HepG2 (cell line): ENCODE data around the gene TMTC2. TPM values are rescaled to one million over a fixed set of nuclear protein-coding genes. Genes with fewer than 3 reads are reported as not detected.

Source experiments
- ATAC-seq: fragments of 200-7000 bp; cut with Tn5 transposase; 3 replicates; pipeline ENCODE4 v1.9.1; 2020; ENCODE audit warnings: mild to moderate bottlenecking, moderate library complexity
- BruUV-seq: library from RNA; stranded (reverse); fragments of 400-500 nt; replicated peaks from 2 replicates; lab custom pipeline; 2021; lab: Mats Ljungman, UMichigan
- CTCF ChIA-PET: fragments of 300-600 bp; formaldehyde crosslinking; extraction: SDS; loops from one replicate; lab custom pipeline; 2021; ENCODE audit warnings: low total read pairs, inconsistent platforms, low intra/inter-chr PET ratio; lab: Yijun Ruan, JAX
- POLR2A ChIA-PET: fragments of 350-600 bp; sonication (Branson Sonifier 250); formaldehyde crosslinking; loops from one replicate; lab custom pipeline; 2020; ENCODE audit warnings: antibody characterized with exemption, inconsistent platforms; lab: Yijun Ruan, JAX
- DNase-seq: peaks from one replicate; pipeline ENCODE4 v3.0.0-alpha.2; 2015; ENCODE audit warnings: low spot score
- FAIRE-seq: peaks from 3 replicates; lab custom pipeline; 2011; peaks lifted over from hg19 to GRCh38; lab: Jason Lieb, UNC
- H2AFZ ChIP-seq: one replicate; pipeline ENCODE4 v1.6.1; 2011; ENCODE audit warnings: low read length, inconsistent platforms
- H3K27ac ChIP-seq: fragments of 300-600 bp; 3 replicates; pipeline ENCODE4 v1.8.0; 2011; ENCODE audit warnings: mixed run types, mild to moderate bottlenecking, mixed read lengths, low read length, inconsistent platforms; ENCODE audit not compliant: insufficient read depth; ENCODE audit errors: extremely low read length
- H3K27me3 ChIP-seq, 2 experiments: fragments of 200-600 bp in 1 of 2; 2 replicates in 1 of 2; 3 replicates in 1 of 2; pipeline versions ENCODE4 v1.6.0 to v1.8.0; 2011; ENCODE audit warnings: low read length in 2 of 2, mild to moderate bottlenecking in 2 of 2, moderate library complexity in 2 of 2, inconsistent platforms in 1 of 2; ENCODE audit not compliant: insufficient read depth in 2 of 2, control insufficient read depth in 1 of 2
- H3K36me3 ChIP-seq, 2 experiments: fragments of 200-600 bp in 1 of 2; replicated peaks in 1 of 2; 2 replicates in 1 of 2; 3 replicates in 1 of 2; pipeline versions ENCODE4 v1.5.1 to v1.8.0; 2011; ENCODE audit warnings: low read length in 2 of 2, inconsistent platforms in 1 of 2; ENCODE audit not compliant: insufficient read depth in 2 of 2, control insufficient read depth in 1 of 2
- H3K4me1 ChIP-seq: 2 replicates; pipeline ENCODE4 v1.5.1; 2012; ENCODE audit warnings: low read length, inconsistent platforms; ENCODE audit not compliant: insufficient read depth
- H3K4me2 ChIP-seq: 2 replicates; pipeline ENCODE4 v1.6.0; 2011; ENCODE audit warnings: low read depth, low read length, inconsistent platforms
- H3K4me3 ChIP-seq, 3 experiments: fragments of 200-600 bp in 1 of 3; sonication (generic), shearing (Covaris generic) in 1 of 3; replicated peaks in 1 of 3; 2 replicates each; pipeline ENCODE4 v1.5.1; 2011 to 2016; ENCODE audit warnings: low read length in 3 of 3, inconsistent platforms in 2 of 3, low read depth in 2 of 3, mild to moderate bottlenecking in 2 of 3, control low read depth in 1 of 3, mixed read lengths in 1 of 3; ENCODE audit not compliant: insufficient read depth in 1 of 3
- H3K79me2 ChIP-seq: one replicate; pipeline ENCODE4 v1.6.1; 2011; ENCODE audit warnings: low read length, inconsistent platforms; ENCODE audit not compliant: insufficient read depth
- H3K9ac ChIP-seq: 2 replicates; pipeline ENCODE4 v1.6.0; 2011; ENCODE audit warnings: mild to moderate bottlenecking, low read depth, low read length, inconsistent platforms; ENCODE audit not compliant: insufficient read depth
- H3K9me3 ChIP-seq: 2 replicates; pipeline ENCODE4 v1.5.1; 2012; ENCODE audit warnings: mild to moderate bottlenecking, low read length
- H4K20me1 ChIP-seq: 2 replicates; pipeline ENCODE4 v1.6.0; 2011; ENCODE audit warnings: inconsistent platforms, mild to moderate bottlenecking, low read length, moderate library complexity; ENCODE audit not compliant: insufficient read depth
- CBX5 ChIP-seq: sonication (generic); formaldehyde crosslinking; IDR thresholded peaks from 2 replicates; pipeline ENCODE4 v1.4.0; 2020; ENCODE audit warnings: missing genetic modification reagents, borderline replicate concordance
- IKZF1 ChIP-seq: fragments of 450-650 bp; IDR thresholded peaks from 2 replicates; pipeline ENCODE4 v1.7.1; 2016
- ZIK1 ChIP-seq: sonication (generic); formaldehyde crosslinking; IDR thresholded peaks from 2 replicates; pipeline ENCODE4 v1.5.0; 2020; ENCODE audit warnings: mild to moderate bottlenecking, low read depth, missing genetic modification reagents, borderline replicate concordance
- ZNF326 ChIP-seq: sonication (generic); formaldehyde crosslinking; IDR thresholded peaks from 2 replicates; pipeline ENCODE4 v1.4.0; 2020; ENCODE audit warnings: missing genetic modification reagents, borderline replicate concordance
- ZNF550 ChIP-seq: sonication (generic); formaldehyde crosslinking; IDR thresholded peaks from 2 replicates; pipeline ENCODE4 v1.4.0; 2020; ENCODE audit warnings: mild to moderate bottlenecking, missing genetic modification reagents, borderline replicate concordance
- WGBS: methylation state at CpG from one replicate; pipeline ENCODE4 v1.1.6; 2017; ENCODE audit warnings: low lambda C conversion rate; 5-methylcytosine and 5-hydroxymethylcytosine counted together
- in situ Hi-C: cut with HindIII; loops from 2 replicates; pipeline ENCODE4 v1.10.0; 2017; ENCODE audit warnings: low pct_unique_long_range_greater_than_20kb; ENCODE audit not compliant: extremely low pct_ligation_motif_present
- intact Hi-C: fragments of 100-400 bp; cut with micrococcal nuclease; formaldehyde crosslinking; loops from one replicate; pipeline ENCODE4 v1.10.0; 2022; ENCODE audit not compliant: unreplicated experiment
- polyA plus RNA-seq, 8 experiments: library from polyadenylated mRNA; depleted of rRNA in 3 of 8; stranded (reverse) in 7 of 8; unstranded in 1 of 8; fragments of >200 nt; fragmentation: Illumina TruSeq in 4 of 8; extraction: Trizol in 4 of 8; gene quantifications; 2 replicates each; pipeline versions ENCODE4 v1.2.1 to v1.2.3, GENCODE V29; 2011 to 2016; ENCODE audit warnings: low read depth in 4 of 8, missing spikeins in 1 of 8, mixed read lengths in 1 of 8; ENCODE audit not compliant: insufficient read depth in 1 of 8
- total RNA-seq, 5 experiments: library from RNA; depleted of rRNA; stranded (reverse); fragments of >200 nt; fragmentation: Illumina TruSeq; extraction: Trizol; gene quantifications; 2 replicates each; pipeline ENCODE4 v1.2.3, GENCODE V29; 2016; ENCODE audit warnings: low read depth in 1 of 5
- TF ChIP-seq, protein P1 (sequence below): sonication (generic); formaldehyde crosslinking; IDR thresholded peaks from 2 replicates; pipeline ENCODE4 v1.5.1; 2020; ENCODE audit warnings: missing genetic modification reagents, mild to moderate bottlenecking, borderline replicate concordance
- TF ChIP-seq, protein P2 (sequence below): sonication (generic); formaldehyde crosslinking; IDR thresholded peaks from 2 replicates; pipeline ENCODE4 v1.4.0; 2020; ENCODE audit warnings: mild to moderate bottlenecking, missing genetic modification reagents
- TF ChIP-seq, protein P3 (sequence below): IDR thresholded peaks from 2 replicates; pipeline ENCODE4 v1.6.1; 2012; ENCODE audit warnings: low read length, improper control_type of control experiment
- TF ChIP-seq, protein P4 (sequence below), 2 experiments: IDR thresholded peaks; 2 replicates each; pipeline ENCODE4 v1.6.1; 2011 to 2012; ENCODE audit warnings: low read length in 2 of 2, borderline replicate concordance in 1 of 2, low read depth in 1 of 2, mild to moderate bottlenecking in 1 of 2, moderate library complexity in 1 of 2
- TF ChIP-seq, protein P5 (sequence below): sonication (generic); formaldehyde crosslinking; IDR thresholded peaks from 2 replicates; pipeline ENCODE4 v1.4.0; 2020; ENCODE audit warnings: missing genetic modification reagents

The TMTC2 gene
- total and polyA plus RNA-seq, 2 of the 13 experiments (the other 11 are each of a cell fraction or from before 2014, with no cell fraction given) = 0.55 to 0.63 TPM

DNA sequence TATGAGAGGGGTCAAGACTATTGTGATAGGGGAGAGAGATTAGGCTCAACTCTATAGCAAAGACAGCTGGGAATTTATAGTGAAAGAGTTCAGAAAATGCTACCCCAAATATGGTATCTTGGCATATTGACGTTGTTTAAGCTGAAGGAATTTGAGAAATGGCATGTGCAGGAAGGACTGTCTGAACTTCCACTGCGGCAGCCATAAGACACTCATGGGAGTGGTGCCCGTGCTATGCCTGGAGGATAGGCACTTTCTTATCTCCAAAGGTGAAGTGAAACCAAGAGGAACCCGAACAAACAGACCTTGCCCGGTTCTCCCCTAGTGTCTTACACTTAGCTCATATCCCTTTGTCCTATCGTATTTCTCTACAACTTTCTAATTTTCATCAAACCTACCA is 390.3 kb downstream of the TMTC2 start:
- TF ChIP-seq, protein P1, sequence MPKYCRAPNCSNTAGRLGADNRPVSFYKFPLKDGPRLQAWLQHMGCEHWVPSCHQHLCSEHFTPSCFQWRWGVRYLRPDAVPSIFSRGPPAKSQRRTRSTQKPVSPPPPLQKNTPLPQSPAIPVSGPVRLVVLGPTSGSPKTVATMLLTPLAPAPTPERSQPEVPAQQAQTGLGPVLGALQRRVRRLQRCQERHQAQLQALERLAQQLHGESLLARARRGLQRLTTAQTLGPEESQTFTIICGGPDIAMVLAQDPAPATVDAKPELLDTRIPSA (CRISPR knock-in tag) = no peak
- TF ChIP-seq, protein P2, sequence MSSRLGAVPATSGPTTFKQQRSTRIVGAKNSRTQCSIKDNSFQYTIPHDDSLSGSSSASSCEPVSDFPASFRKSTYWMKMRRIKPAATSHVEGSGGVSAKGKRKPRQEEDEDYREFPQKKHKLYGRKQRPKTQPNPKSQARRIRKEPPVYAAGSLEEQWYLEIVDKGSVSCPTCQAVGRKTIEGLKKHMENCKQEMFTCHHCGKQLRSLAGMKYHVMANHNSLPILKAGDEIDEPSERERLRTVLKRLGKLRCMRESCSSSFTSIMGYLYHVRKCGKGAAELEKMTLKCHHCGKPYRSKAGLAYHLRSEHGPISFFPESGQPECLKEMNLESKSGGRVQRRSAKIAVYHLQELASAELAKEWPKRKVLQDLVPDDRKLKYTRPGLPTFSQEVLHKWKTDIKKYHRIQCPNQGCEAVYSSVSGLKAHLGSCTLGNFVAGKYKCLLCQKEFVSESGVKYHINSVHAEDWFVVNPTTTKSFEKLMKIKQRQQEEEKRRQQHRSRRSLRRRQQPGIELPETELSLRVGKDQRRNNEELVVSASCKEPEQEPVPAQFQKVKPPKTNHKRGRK (CRISPR knock-in tag) = no peak
- TF ChIP-seq ZIK1 (CRISPR knock-in tag) (no peak), ZNF550 (no peak), ZNF326 (CRISPR knock-in tag) (no peak), CBX5 (CRISPR knock-in tag) (no peak), IKZF1 (no peak)
- TF ChIP-seq, protein P3, sequence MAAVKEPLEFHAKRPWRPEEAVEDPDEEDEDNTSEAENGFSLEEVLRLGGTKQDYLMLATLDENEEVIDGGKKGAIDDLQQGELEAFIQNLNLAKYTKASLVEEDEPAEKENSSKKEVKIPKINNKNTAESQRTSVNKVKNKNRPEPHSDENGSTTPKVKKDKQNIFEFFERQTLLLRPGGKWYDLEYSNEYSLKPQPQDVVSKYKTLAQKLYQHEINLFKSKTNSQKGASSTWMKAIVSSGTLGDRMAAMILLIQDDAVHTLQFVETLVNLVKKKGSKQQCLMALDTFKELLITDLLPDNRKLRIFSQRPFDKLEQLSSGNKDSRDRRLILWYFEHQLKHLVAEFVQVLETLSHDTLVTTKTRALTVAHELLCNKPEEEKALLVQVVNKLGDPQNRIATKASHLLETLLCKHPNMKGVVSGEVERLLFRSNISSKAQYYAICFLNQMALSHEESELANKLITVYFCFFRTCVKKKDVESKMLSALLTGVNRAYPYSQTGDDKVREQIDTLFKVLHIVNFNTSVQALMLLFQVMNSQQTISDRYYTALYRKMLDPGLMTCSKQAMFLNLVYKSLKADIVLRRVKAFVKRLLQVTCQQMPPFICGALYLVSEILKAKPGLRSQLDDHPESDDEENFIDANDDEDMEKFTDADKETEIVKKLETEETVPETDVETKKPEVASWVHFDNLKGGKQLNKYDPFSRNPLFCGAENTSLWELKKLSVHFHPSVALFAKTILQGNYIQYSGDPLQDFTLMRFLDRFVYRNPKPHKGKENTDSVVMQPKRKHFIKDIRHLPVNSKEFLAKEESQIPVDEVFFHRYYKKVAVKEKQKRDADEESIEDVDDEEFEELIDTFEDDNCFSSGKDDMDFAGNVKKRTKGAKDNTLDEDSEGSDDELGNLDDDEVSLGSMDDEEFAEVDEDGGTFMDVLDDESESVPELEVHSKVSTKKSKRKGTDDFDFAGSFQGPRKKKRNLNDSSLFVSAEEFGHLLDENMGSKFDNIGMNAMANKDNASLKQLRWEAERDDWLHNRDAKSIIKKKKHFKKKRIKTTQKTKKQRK = no peak
- TF ChIP-seq, protein P4, sequence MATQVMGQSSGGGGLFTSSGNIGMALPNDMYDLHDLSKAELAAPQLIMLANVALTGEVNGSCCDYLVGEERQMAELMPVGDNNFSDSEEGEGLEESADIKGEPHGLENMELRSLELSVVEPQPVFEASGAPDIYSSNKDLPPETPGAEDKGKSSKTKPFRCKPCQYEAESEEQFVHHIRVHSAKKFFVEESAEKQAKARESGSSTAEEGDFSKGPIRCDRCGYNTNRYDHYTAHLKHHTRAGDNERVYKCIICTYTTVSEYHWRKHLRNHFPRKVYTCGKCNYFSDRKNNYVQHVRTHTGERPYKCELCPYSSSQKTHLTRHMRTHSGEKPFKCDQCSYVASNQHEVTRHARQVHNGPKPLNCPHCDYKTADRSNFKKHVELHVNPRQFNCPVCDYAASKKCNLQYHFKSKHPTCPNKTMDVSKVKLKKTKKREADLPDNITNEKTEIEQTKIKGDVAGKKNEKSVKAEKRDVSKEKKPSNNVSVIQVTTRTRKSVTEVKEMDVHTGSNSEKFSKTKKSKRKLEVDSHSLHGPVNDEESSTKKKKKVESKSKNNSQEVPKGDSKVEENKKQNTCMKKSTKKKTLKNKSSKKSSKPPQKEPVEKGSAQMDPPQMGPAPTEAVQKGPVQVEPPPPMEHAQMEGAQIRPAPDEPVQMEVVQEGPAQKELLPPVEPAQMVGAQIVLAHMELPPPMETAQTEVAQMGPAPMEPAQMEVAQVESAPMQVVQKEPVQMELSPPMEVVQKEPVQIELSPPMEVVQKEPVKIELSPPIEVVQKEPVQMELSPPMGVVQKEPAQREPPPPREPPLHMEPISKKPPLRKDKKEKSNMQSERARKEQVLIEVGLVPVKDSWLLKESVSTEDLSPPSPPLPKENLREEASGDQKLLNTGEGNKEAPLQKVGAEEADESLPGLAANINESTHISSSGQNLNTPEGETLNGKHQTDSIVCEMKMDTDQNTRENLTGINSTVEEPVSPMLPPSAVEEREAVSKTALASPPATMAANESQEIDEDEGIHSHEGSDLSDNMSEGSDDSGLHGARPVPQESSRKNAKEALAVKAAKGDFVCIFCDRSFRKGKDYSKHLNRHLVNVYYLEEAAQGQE (IDR thresholded peaks at IDR 0.05; ENCODE audit: borderline replicate concordance in 1 of 2, low read depth in 1 of 2, low read length in 2 of 2) = no peak
- TF ChIP-seq, protein P5, sequence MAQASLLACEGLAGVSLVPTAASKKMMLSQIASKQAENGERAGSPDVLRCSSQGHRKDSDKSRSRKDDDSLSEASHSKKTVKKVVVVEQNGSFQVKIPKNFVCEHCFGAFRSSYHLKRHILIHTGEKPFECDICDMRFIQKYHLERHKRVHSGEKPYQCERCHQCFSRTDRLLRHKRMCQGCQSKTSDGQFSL (CRISPR knock-in tag) = no peak
- FAIRE-seq (no peak), ATAC-seq (no peak), DNase-seq (no peak)
- no TSS peak for BruUV-seq
- Histone ChIP-seq H3K4me1 (no peaks in the 10 kb centered on the region), H3K4me2 (no peak overlapping the region), H2AFZ (no peak overlapping the region), H3K9me3 (peaks cover 7% of the 10 kb centered on the region; the same call in 1 of the 2 replicates), H3K27ac (no peak overlapping the region), H3K36me3 (no peaks in the 10 kb centered on the region), H3K4me3 (no peak overlapping the region), H3K79me2 (no peaks in the 10 kb centered on the region), H3K27me3 (no peaks in the 10 kb centered on the region), H4K20me1 (no peaks in the 10 kb centered on the region), H3K9ac (no peak overlapping the region)
- POLR2A ChIA-PET = no interaction called here
- in situ Hi-C loops = no loop called here
- CTCF ChIA-PET = no interaction called here
- intact Hi-C loops = no loop called here
- WGBS = 16% methylated on average over 6 of the region's 6 CpGs
